H9 (cell line): ENCODE measurements around the gene EPHA8. TPM values are rescaled to one million over a fixed set of nuclear protein-coding genes. Genes with fewer than 3 reads are reported as not detected.
A peak's percentile ranks its signal among the peaks of the same experiment; 100 is the strongest.

ENCODE experiments used
- DNase-seq: peaks from one replicate; pipeline ENCODE4 v3.0.0-alpha.2; 2017
- H2AFZ ChIP-seq: one replicate; pipeline ENCODE4 v1.6.1; 2013; ENCODE audit warnings: mild to moderate bottlenecking, low read length, control low read depth, moderate library complexity
- H2AK5ac ChIP-seq: 2 replicates; pipeline ENCODE4 v1.6.1; 2013; ENCODE audit warnings: low read length, control low read depth, mixed read lengths; ENCODE audit not compliant: insufficient read length
- H2BK120ac ChIP-seq: one replicate; pipeline ENCODE4 v1.6.1; 2013; ENCODE audit warnings: low read depth, mild to moderate bottlenecking, low read length, control low read depth, inconsistent platforms; ENCODE audit not compliant: poor library complexity, severe bottlenecking
- H2BK12ac ChIP-seq: 2 replicates; pipeline ENCODE4 v1.6.1; 2013; ENCODE audit warnings: low read length, control low read depth, mixed read lengths, low read depth; ENCODE audit not compliant: insufficient read length
- H2BK15ac ChIP-seq: 2 replicates; pipeline ENCODE4 v1.6.1; 2013; ENCODE audit warnings: low read depth, low read length, control low read depth
- H2BK20ac ChIP-seq: one replicate; pipeline ENCODE4 v1.6.1; 2013; ENCODE audit warnings: low read depth, mild to moderate bottlenecking, low read length, control low read depth, inconsistent platforms; ENCODE audit not compliant: poor library complexity, severe bottlenecking
- H2BK5ac ChIP-seq: 2 replicates; pipeline ENCODE4 v1.6.1; 2013; ENCODE audit warnings: low read length, control low read depth, mixed read lengths; ENCODE audit not compliant: insufficient read length
- H3K14ac ChIP-seq: 2 replicates; pipeline ENCODE4 v1.6.1; 2013; ENCODE audit warnings: low read length, control low read depth; ENCODE audit not compliant: insufficient read depth
- H3K18ac ChIP-seq: 2 replicates; pipeline ENCODE4 v1.6.1; 2013; ENCODE audit warnings: low read depth, mild to moderate bottlenecking, mixed read lengths, low read length, control low read depth; ENCODE audit not compliant: insufficient read length
- H3K23ac ChIP-seq: 2 replicates; pipeline ENCODE4 v1.6.1; 2013; ENCODE audit warnings: low read length, control low read depth, mixed read lengths, low read depth; ENCODE audit not compliant: insufficient read length
- H3K23me2 ChIP-seq: 2 replicates; pipeline ENCODE4 v1.6.1; 2013; ENCODE audit warnings: low read depth, mild to moderate bottlenecking, mixed read lengths, low read length, control low read depth; ENCODE audit not compliant: insufficient read length, poor library complexity, severe bottlenecking
- H3K27ac ChIP-seq: 2 replicates; pipeline ENCODE4 v1.5.1; 2013; ENCODE audit warnings: low read length, control low read depth, mixed read lengths, low read depth; ENCODE audit not compliant: insufficient read length
- H3K27me3 ChIP-seq: 2 replicates; pipeline ENCODE4 v1.6.1; 2013; ENCODE audit warnings: low read length, control low read depth, inconsistent platforms; ENCODE audit not compliant: insufficient read depth
- H3K4ac ChIP-seq: 2 replicates; pipeline ENCODE4 v1.6.1; 2013; ENCODE audit warnings: low read depth, mild to moderate bottlenecking, control low read depth, inconsistent platforms, low read length, moderate library complexity
- H3K4me1 ChIP-seq: 2 replicates; pipeline ENCODE4 v1.6.1; 2013; ENCODE audit warnings: low read length, control low read depth, inconsistent platforms; ENCODE audit not compliant: insufficient read depth
- H3K4me2 ChIP-seq: 2 replicates; pipeline ENCODE4 v1.6.1; 2013; ENCODE audit warnings: low read length, control low read depth, mixed read lengths; ENCODE audit not compliant: insufficient read length, insufficient read depth
- H3K56ac ChIP-seq: 2 replicates; pipeline ENCODE4 v1.6.1; 2013; ENCODE audit warnings: low read depth, mild to moderate bottlenecking, mixed read lengths, low read length, control low read depth; ENCODE audit not compliant: insufficient read length
- H3K79me1 ChIP-seq: 2 replicates; pipeline ENCODE4 v1.6.1; 2013; ENCODE audit warnings: low read depth, mild to moderate bottlenecking, moderate library complexity, low read length, control low read depth, inconsistent platforms; ENCODE audit not compliant: insufficient read depth, poor library complexity, severe bottlenecking
- H3K79me2 ChIP-seq: 2 replicates; pipeline ENCODE4 v1.6.1; 2013; ENCODE audit warnings: low read length, control low read depth, inconsistent platforms; ENCODE audit not compliant: insufficient read depth
- H3K9ac ChIP-seq: 2 replicates; pipeline ENCODE4 v1.6.1; 2013; ENCODE audit warnings: low read length, control low read depth, mixed read lengths; ENCODE audit not compliant: insufficient read length; ENCODE audit errors: extremely low read depth
- H3K9me3 ChIP-seq: one replicate; pipeline ENCODE4 v1.6.1; 2013; ENCODE audit warnings: low read depth, low read length, inconsistent platforms; ENCODE audit not compliant: control insufficient read depth
- H3T11ph ChIP-seq: one replicate; pipeline ENCODE4 v1.6.1; 2013; ENCODE audit warnings: mild to moderate bottlenecking, low read length, control low read depth, inconsistent platforms
- H4K20me1 ChIP-seq: one replicate; pipeline ENCODE4 v1.6.1; 2013; ENCODE audit not compliant: control insufficient read depth, insufficient read length, insufficient read depth
- H4K5ac ChIP-seq: 2 replicates; pipeline ENCODE4 v1.6.1; 2013; ENCODE audit warnings: low read depth, mild to moderate bottlenecking, mixed read lengths, low read length, control low read depth; ENCODE audit not compliant: insufficient read length
- H4K8ac ChIP-seq: replicated peaks from 2 replicates; pipeline ENCODE4 v1.6.1; 2013; ENCODE audit warnings: low read length, control low read depth, mixed read lengths, low read depth; ENCODE audit not compliant: insufficient read length
- H4K91ac ChIP-seq: 2 replicates; pipeline ENCODE4 v1.6.1; 2013; ENCODE audit warnings: low read depth, mild to moderate bottlenecking, moderate library complexity, mixed read lengths, low read length, control low read depth; ENCODE audit not compliant: insufficient read length
- H3K27ac Mint-ChIP-seq, 3 experiments: 2 replicates in 2 of 3; 3 replicates in 1 of 3; pipeline ENCODE4 v1.8.0; 2020 to 2021; ENCODE audit warnings: mixed read lengths in 3 of 3, mild to moderate bottlenecking in 1 of 3, moderate library complexity in 1 of 3
- H3K27me3 Mint-ChIP-seq: 2 replicates; pipeline ENCODE4 v1.8.0; 2021; ENCODE audit warnings: low read depth, mild to moderate bottlenecking, moderate library complexity, mixed read lengths
- H3K36me3 Mint-ChIP-seq, 3 experiments: 2 replicates in 2 of 3; 3 replicates in 1 of 3; pipeline ENCODE4 v1.8.0; 2020 to 2021; ENCODE audit warnings: low read depth in 3 of 3, mixed read lengths in 3 of 3; ENCODE audit not compliant: insufficient read depth in 1 of 3
- H3K4me1 Mint-ChIP-seq, 2 experiments: 2 replicates each; pipeline ENCODE4 v1.8.0; 2020; ENCODE audit warnings: mixed read lengths in 2 of 2
- H3K4me3 Mint-ChIP-seq, 2 experiments: 2 replicates in 1 of 2; 3 replicates in 1 of 2; pipeline ENCODE4 v1.8.0; 2020 to 2021; ENCODE audit warnings: mild to moderate bottlenecking in 2 of 2, mixed read lengths in 2 of 2, moderate library complexity in 1 of 2
- H3K9me3 Mint-ChIP-seq, 2 experiments: 2 replicates in 1 of 2; 3 replicates in 1 of 2; pipeline ENCODE4 v1.8.0; 2020; ENCODE audit warnings: mild to moderate bottlenecking in 2 of 2, mixed read lengths in 2 of 2, moderate library complexity in 1 of 2
- CTCF ChIP-seq: fragments of 200-600 bp; sonication (generic); conservative IDR thresholded peaks from 3 replicates; pipeline ENCODE4 v1.8.0; 2021; ENCODE audit warnings: antibody characterized with exemption, mild to moderate bottlenecking
- WGBS: extraction: QIAGEN DNeasy Blood & Tissue Kit; methylation state at CpG from one replicate; pipeline ENCODE4 v1.1.7; 2013; ENCODE audit warnings: missing lambda C conversion rate, low lambda C conversion rate, mixed read lengths; ENCODE audit not compliant: insufficient read length; ENCODE audit errors: extremely low coverage; 5-methylcytosine and 5-hydroxymethylcytosine counted together
- total RNA-seq: library from RNA; stranded (reverse); gene quantifications from 2 replicates; pipeline ENCODE4 v1.2.1, GENCODE V29; 2021

The EPHA8 gene
- total RNA-seq, 1 experiment from 2014 or later = 3.4 TPM

- H2BK12ac ChIP-seq = no peak overlapping the region
- no peak overlapping the region for H3K56ac ChIP-seq
- H4K8ac ChIP-seq = no peak overlapping the region
- no peak overlapping the region for H4K5ac ChIP-seq
- no peak overlapping the region for H2BK20ac ChIP-seq
- no peak overlapping the region for H2BK120ac ChIP-seq
- H3K9me3 Mint-ChIP-seq = peaks cover 18 to 20% of the 10 kb centered on the region in 2 experiments
- H3K27me3 ChIP-seq = no peaks in the 10 kb centered on the region
- peak overlapping the region in 1 of 3 experiments; percentile 66; a peak in 2 of 7 replicates for H3K27ac Mint-ChIP-seq
- H2BK15ac ChIP-seq = no peak overlapping the region
- H3K14ac ChIP-seq = no peak overlapping the region
- H3K23me2 ChIP-seq = no peaks in the 10 kb centered on the region
- DNase-seq = no peak
- H3K9ac ChIP-seq = no peak overlapping the region
- H3K27ac ChIP-seq = no peak overlapping the region
- WGBS = no CpG with 5 or more reads among the region's 24 CpGs
- H3K4me3 Mint-ChIP-seq = no peak overlapping the region; a peak in 1 of 5 replicates
- H4K20me1 ChIP-seq = no peaks in the 10 kb centered on the region
- no peak overlapping the region for H3K4me2 ChIP-seq
- no peak overlapping the region for H2AK5ac ChIP-seq
- no peak overlapping the region for H3K4ac ChIP-seq
- H3K9me3 ChIP-seq = peaks cover 11% of the 10 kb centered on the region
- H3T11ph ChIP-seq = no peak overlapping the region
- no peak overlapping the region for H3K18ac ChIP-seq
- 0 out of 2 replicates have a peak, but pooled peaks cover 2% of the 10 kb centered on the region for H3K4me1 ChIP-seq
- no peaks in the 10 kb centered on the region; the same call in 1 of the 2 replicates for H3K27me3 Mint-ChIP-seq
- no peak overlapping the region for H2BK5ac ChIP-seq
- TF ChIP-seq CTCF = no peak
- H3K79me2 ChIP-seq = no peaks in the 10 kb centered on the region
- H3K36me3 Mint-ChIP-seq = peaks cover 4 to 6% (median 4%) of the 10 kb centered on the region in 3 experiments; a peak in 5 of 7 replicates
- no peak overlapping the region for H2AFZ ChIP-seq
- H3K23ac ChIP-seq = no peak overlapping the region
- no peaks in the 10 kb centered on the region for H3K79me1 ChIP-seq
- peaks cover 7 to 26% of the 10 kb centered on the region in 2 experiments for H3K4me1 Mint-ChIP-seq
- no peak overlapping the region for H4K91ac ChIP-seq
Measured at GRCh38 chr1:22576617-22577016, 13.3 kb downstream of the EPHA8 start.
